Small intestine (tissue), 7 donors: ENCODE measurements around the gene CCDC13. TPM values are rescaled to one million over a fixed set of nuclear protein-coding genes. Genes with fewer than 3 reads are reported as not detected.

Experiments used
- DNase-seq, 2 donors: peaks; one replicate each; pipeline versions ENCODE4 v3.0.0 to v3.0.0-alpha.2; 2013
- FAIRE-seq: peaks from 2 replicates; lab custom pipeline; 2012; peaks lifted over from hg19 to GRCh38; lab: Jason Lieb, UNC
- H3K27ac ChIP-seq, 3 donors: one replicate each; pipeline ENCODE4 v1.5.1; 2013; ENCODE audit warnings: low read length in 2 of 3, mild to moderate bottlenecking in 2 of 3, control low read depth in 1 of 3, inconsistent platforms in 1 of 3, low read depth in 1 of 3, moderate library complexity in 1 of 3
- H3K27me3 ChIP-seq, 3 donors: one replicate each; pipeline ENCODE4 v1.6.1; 2013; ENCODE audit warnings: low read length in 3 of 3, inconsistent platforms in 1 of 3; ENCODE audit not compliant: control insufficient read depth in 3 of 3, insufficient read depth in 3 of 3
- H3K36me3 ChIP-seq, 3 donors: one replicate each; pipeline ENCODE4 v1.6.1; 2013; ENCODE audit warnings: low read length in 3 of 3, inconsistent platforms in 1 of 3, low read depth in 1 of 3, mild to moderate bottlenecking in 1 of 3, moderate library complexity in 1 of 3; ENCODE audit not compliant: control insufficient read depth in 3 of 3, insufficient read depth in 2 of 3
- H3K4me1 ChIP-seq, 3 donors: one replicate each; pipeline ENCODE4 v1.6.1; 2013; ENCODE audit warnings: low read length in 2 of 3, inconsistent platforms in 1 of 3, low read depth in 1 of 3, mild to moderate bottlenecking in 1 of 3, moderate library complexity in 1 of 3; ENCODE audit not compliant: control insufficient read depth in 3 of 3, insufficient read depth in 2 of 3
- H3K4me3 ChIP-seq, 3 donors: one replicate each; pipeline ENCODE4 v1.5.1; 2013; ENCODE audit warnings: low read length in 3 of 3, control low read depth in 1 of 3, inconsistent platforms in 1 of 3, low read depth in 1 of 3, mild to moderate bottlenecking in 1 of 3, moderate library complexity in 1 of 3
- H3K9me3 ChIP-seq, 2 donors: one replicate each; pipeline ENCODE4 v1.6.1; 2013; ENCODE audit warnings: low read depth in 1 of 2, low read length in 1 of 2; ENCODE audit not compliant: control insufficient read depth in 2 of 2, insufficient read depth in 1 of 2
- WGBS, 3 donors: extraction: QIAGEN DNeasy Blood & Tissue Kit; methylation state at CpG; one replicate each; pipeline ENCODE4 v1.1.7; 2013; 5-methylcytosine and 5-hydroxymethylcytosine counted together
- polyA plus RNA-seq, 4 donors: library from polyadenylated mRNA; stranded (reverse) in 3 of 4; unstranded in 1 of 4; fragments of 200-250 nt in 3 of 4; fragments of 120-200 nt in 1 of 4; gene quantifications; one replicate each; pipeline versions ENCODE4 v1.2.1 to v1.2.3, GENCODE V29; 2013
- donor health status: healthy with polysubstance abuse.
- donor health status: control.
- donor health status: control.
- donor health status: Bipolar disorder and iron deficiency.
- donor health status: healthy.

Gene CCDC13
- polyA plus RNA-seq, 4 donors, result 0.37 to 2.7 (median 0.66) TPM

DNA sequence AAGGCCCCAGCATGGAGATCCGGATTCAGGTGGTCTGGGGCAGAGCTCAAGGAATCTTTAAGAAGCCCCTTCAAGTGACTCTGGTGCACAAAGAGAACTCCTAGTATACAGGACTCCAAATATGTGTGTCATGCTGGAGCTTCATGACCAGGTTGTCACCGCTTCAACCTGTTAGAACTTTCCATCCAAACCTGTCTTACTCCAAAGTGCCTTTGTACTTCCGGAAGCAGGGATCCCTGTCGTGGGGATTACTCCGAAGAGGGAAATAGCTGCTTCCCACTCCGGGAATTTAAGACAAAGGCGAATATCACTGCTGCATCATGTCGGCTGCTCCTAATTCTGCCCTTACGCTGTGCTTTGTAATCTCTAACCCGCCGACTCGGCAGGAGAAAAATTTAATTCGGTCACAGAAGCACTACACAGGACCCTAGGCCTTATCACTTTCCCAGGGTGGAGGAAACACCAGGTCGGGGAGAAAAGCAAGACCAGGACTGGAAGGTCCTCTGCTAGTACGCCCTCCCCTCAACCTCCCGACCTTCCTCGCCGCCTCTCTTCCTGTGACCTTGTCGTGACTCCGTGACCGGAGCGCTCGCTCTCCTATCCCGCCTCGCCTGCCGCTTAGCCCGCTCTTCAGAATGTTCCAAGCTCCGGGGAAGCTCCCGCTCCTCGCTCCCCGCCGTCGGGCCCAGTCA is 30.5 kb upstream of the CCDC13 start:
- H3K4me1 ChIP-seq, result peaks cover 0 to 15% (median 10%) of the 10 kb centered on the region in 3 donors
- H3K36me3 ChIP-seq, result peaks cover 0 to 4% (median 0%) of the 10 kb centered on the region in 3 donors
- peak overlapping the region; percentile 97 to 100 (median 98) for H3K27ac ChIP-seq
- H3K9me3 ChIP-seq, result no peaks in the 10 kb centered on the region
- peaks cover 0 to 4% (median 0%) of the 10 kb centered on the region in 3 donors for H3K27me3 ChIP-seq
- 1 to 2% (median 2%) methylated on average over 33 of the region's 33 CpGs for WGBS, 3 donors
- peak; percentile 58 to 87 for DNase-seq
- H3K4me3 ChIP-seq, result peak overlapping the region; percentile 86 to 95 (median 90)
- FAIRE-seq, result no peak

GRCh38 chr3:42802876-42803413 is 29.9 kb upstream of the CCDC13 start:
- FAIRE-seq (no peak), DNase-seq (no peak)
- H3K36me3 ChIP-seq, result peaks cover 0 to 4% (median 0%) of the 10 kb centered on the region in 3 donors
- peaks cover 0 to 4% (median 0%) of the 10 kb centered on the region in 3 donors for H3K27me3 ChIP-seq
- no peaks in the 10 kb centered on the region for H3K9me3 ChIP-seq
- peak overlapping the region; percentile 97 to 100 (median 98) for H3K27ac ChIP-seq
- WGBS, 3 donors, result 21 to 53% (median 37%) methylated on average over 11 of the region's 11 CpGs
- peaks cover 0 to 15% (median 10%) of the 10 kb centered on the region in 3 donors for H3K4me1 ChIP-seq
- peak overlapping the region; percentile 86 to 95 (median 90) for H3K4me3 ChIP-seq

DNA sequence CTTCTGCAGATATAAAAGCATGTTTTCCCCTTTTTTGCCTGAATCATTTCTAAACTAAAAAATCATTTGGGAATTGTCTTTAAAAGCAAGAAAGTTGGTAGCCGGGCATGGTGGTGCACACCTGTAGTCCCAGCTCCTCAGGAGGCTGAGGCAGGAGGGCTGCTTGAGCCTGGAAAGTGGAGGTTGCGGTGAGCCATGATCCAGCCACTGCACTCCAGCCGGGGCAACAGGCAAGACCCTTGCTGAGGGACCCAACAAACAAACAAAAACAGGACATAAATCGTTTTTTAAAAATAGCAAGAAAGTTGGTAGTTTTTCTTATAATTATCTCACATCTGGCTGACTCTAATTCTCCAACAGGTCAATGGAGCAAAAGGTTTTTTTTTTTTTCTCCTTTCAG is 28.7 kb upstream of the CCDC13 start:
- H3K4me3 ChIP-seq, result peak overlapping the region in 1 of 3 donors; percentile 2
- no peak overlapping the region for H3K27ac ChIP-seq
- peaks cover 0 to 15% (median 10%) of the 10 kb centered on the region in 3 donors for H3K4me1 ChIP-seq

DNA sequence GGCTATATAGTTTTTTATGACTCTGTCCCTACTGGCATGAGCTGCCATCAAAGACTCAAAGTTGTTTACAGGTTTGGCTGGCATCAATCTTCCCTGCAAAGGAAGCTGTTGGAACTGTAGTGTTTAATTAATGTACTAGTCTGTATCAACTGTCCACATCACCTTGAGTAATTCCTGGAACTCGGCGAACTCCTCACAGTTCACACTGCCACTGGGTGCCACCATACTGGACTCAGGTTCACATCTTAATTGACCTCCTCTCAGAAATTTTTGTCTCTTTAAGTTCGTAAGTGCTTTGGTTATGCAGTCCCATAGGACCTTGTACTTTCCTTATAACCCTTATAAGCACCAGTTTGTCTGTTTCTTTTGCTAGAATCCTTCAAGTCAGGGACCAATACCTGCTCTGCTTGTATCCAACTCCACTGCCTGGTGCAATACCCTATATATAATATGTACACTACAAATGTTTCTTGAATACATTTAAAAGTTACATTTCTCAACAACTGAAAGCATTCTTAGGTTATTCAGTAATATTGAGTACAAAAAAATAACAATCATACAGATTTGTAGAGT is 28.1 kb upstream of the CCDC13 start:
- 78 to 83% (median 81%) methylated on average over 3 of the region's 3 CpGs for WGBS, 3 donors
- Histone ChIP-seq H3K27me3 (peaks cover 0 to 4% (median 0%) of the 10 kb centered on the region in 3 donors), H3K4me3 (no peak overlapping the region), H3K36me3 (peaks cover 0 to 4% (median 1%) of the 10 kb centered on the region in 3 donors), H3K4me1 (peaks cover 0 to 15% (median 10%) of the 10 kb centered on the region in 3 donors), H3K27ac (no peak overlapping the region), H3K9me3 (peaks cover 0 to 2% of the 10 kb centered on the region in 2 donors)
- no peak for FAIRE-seq
- peak in 1 of 2 donors; percentile 25 for DNase-seq

More for the DNA sequence above, 28.7 kb upstream of the CCDC13 start:
- Histone ChIP-seq H3K27me3 (peaks cover 0 to 4% (median 0%) of the 10 kb centered on the region in 3 donors), H3K36me3 (peaks cover 0 to 4% (median 0%) of the 10 kb centered on the region in 3 donors), H3K9me3 (no peaks in the 10 kb centered on the region)
- 89 to 92% (median 92%) methylated on average over 4 of the region's 4 CpGs for WGBS, 3 donors
- FAIRE-seq (no peak), DNase-seq (no peak)

GRCh38 chr3:42800251-42800650 is 27.2 kb upstream of the CCDC13 start:
- Histone ChIP-seq H3K4me1 (peaks cover 0 to 11% (median 9%) of the 10 kb centered on the region in 3 donors), H3K27me3 (peaks cover 0 to 1% (median 0%) of the 10 kb centered on the region in 3 donors), H3K4me3 (no peak overlapping the region), H3K36me3 (peaks cover 0 to 4% (median 1%) of the 10 kb centered on the region in 3 donors), H3K9me3 (peaks cover 0 to 2% of the 10 kb centered on the region in 2 donors), H3K27ac (peak overlapping the region in 1 of 3 donors; percentile 44)
- DNase-seq (no peak), FAIRE-seq (no peak)
- WGBS, 3 donors, result 89 to 94% (median 93%) methylated on average over 2 of the region's 2 CpGs

DNA sequence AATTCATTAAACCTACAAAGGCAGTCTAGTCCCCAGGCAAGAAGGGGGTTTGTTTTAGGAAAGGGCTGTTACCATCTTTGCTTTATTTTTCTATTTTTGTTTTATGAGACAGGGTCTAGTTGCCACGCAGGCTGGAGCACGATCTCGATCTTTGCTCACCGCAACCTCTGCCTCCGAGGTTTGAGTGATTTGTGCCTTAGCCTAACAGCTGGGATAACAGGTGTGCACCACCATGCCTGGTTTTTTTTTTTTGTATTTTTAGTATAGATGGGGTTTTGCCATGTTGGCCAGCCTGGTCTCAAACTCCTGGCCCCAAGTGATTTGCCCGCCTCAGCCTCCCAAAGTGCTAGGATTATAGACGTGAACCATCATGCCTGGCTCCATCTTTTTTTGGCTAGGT is 26.3 kb upstream of the CCDC13 start:
- FAIRE-seq (no peak), DNase-seq (no peak)
- WGBS, 3 donors, result 80 to 82% (median 80%) methylated on average over 7 of the region's 7 CpGs
- H3K9me3 ChIP-seq, result peaks cover 0 to 2% of the 10 kb centered on the region in 2 donors
- peaks cover 0 to 8% (median 7%) of the 10 kb centered on the region in 3 donors for H3K4me1 ChIP-seq
- no peak overlapping the region for H3K4me3 ChIP-seq
- no peaks in the 10 kb centered on the region for H3K27me3 ChIP-seq
- no peak overlapping the region for H3K27ac ChIP-seq
- H3K36me3 ChIP-seq, result peaks cover 0 to 7% (median 1%) of the 10 kb centered on the region in 3 donors

GRCh38 chr3:42796332-42796885 is 23.4 kb upstream of the CCDC13 start:
- peaks cover 0 to 2% (median 0%) of the 10 kb centered on the region in 3 donors for H3K4me1 ChIP-seq
- H3K9me3 ChIP-seq, result peaks cover 0 to 2% of the 10 kb centered on the region in 2 donors
- no peaks in the 10 kb centered on the region for H3K27me3 ChIP-seq
- FAIRE-seq (no peak), DNase-seq (no peak)
- H3K36me3 ChIP-seq, result peaks cover 0 to 16% (median 3%) of the 10 kb centered on the region in 3 donors
- H3K27ac ChIP-seq, result no peak overlapping the region
- WGBS, 3 donors, result 71 to 81% (median 78%) methylated on average over 4 to 5 of the region's 5 CpGs
- H3K4me3 ChIP-seq, result no peak overlapping the region

DNA sequence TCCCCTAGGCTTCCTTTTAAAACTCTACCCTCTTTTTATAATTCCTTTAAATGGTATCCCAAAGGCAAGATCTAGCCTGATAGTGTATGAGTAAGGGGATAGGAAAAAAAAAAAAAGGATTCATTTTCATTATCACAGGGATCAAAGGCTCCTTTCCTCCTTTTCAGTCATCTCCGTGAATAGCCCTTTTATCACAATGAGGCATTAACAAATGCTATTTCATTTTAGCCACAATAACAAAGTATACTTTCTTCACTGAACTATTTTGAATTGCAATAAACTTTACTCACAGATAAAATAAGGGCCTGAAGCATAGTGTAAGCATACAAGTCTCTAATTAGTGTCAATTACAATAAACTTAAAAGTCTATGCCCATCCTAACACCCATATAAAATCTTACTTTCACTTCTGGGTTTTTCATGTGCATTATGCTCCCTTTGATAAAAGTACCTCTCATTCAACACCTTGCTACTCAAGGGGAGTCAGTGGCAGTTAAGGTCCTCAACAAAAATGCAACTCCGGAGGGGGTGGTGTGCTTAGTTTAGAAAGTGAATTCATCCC is 22.6 kb upstream of the CCDC13 start:
- no peak for FAIRE-seq
- Histone ChIP-seq H3K4me3 (no peak overlapping the region), H3K9me3 (peaks cover 0 to 2% of the 10 kb centered on the region in 2 donors), H3K27me3 (no peaks in the 10 kb centered on the region), H3K36me3 (peaks cover 0 to 16% (median 3%) of the 10 kb centered on the region in 3 donors), H3K27ac (no peak overlapping the region), H3K4me1 (peaks cover 0 to 2% (median 0%) of the 10 kb centered on the region in 3 donors)
- DNase-seq, result no peak
- 54 to 80% (median 77%) methylated on average over 2 of the region's 2 CpGs for WGBS, 3 donors
